NCI-H2227 treated with DMSO at 0.1 percent for 48 hours (cell line): ENCODE data around the gene GCFC2.
"Not testable (repeated sequence)": the region's sequence is repeated elsewhere in the genome, so short reads cannot be mapped to it uniquely, and the experiment has no call there.

Experiments used
- DNase-seq: peaks from one replicate; lab custom pipeline; 2025; lab: John Stamatoyannopoulos, UW

The GCFC2 gene

DNA sequence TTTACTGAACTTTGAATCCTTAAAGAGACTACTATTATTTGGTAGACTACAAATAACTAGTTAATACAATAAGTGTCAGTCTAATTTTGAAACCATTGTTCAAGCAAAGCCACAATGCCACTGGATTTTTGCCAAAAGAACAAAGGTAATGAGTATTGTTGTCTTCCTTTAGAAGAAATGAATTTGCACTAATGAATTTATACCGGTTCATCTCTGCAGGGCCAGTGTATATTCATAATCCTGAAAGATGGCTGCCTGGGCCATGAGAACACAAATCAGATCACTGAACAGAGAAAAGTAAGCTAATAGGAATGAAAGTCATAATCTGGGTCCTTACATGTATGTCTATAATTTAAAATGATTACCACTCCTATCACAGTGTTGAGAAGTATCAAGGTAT, 31.2 kb downstream of the GCFC2 start:
- DNase-seq, result no peak

- DNase-seq, result no peak
Observed at GRCh38 chr2:75676464-75676863, 34.3 kb downstream of the GCFC2 start.

DNA sequence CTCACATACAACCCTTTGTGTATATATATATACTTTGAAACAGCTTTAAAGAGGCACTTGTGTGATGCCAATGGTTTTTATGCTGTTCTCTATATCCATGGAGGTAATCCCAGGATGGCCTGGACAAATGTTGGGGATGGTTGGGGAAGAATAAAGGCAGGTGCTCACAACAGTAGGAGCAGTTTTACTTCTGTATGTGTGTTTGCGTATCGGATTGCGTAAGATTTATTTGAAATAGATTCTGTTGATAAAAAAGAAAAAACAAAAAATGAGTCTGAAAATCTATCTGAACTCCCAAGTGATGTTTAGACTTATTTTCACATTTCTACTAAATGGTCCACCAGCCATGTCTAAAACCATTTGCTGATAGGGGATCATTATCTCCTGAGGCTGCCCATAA, 34.8 kb downstream of the GCFC2 start:
- no peak for DNase-seq

- not testable (repeated sequence) for DNase-seq
Observed at GRCh38 chr2:75675423-75675822, 35.3 kb downstream of the GCFC2 start.

DNA sequence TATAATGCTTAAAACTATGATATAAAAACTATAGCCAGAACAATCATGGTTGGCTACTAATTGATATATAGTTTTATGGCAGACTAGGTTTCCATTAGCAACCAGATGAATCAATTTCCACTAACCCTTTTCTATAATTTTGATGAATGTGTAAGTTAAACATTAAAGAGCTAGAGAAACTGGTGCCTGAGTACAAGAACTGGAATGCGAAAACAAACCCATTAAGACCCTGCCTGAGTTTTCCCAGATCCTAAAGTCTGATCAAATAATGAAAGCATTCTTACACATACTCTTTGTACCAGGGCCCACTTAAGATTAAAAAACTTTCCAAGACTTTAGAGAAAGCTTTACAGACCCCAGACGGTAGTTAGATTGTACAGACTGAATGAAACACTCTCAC, 42.8 kb downstream of the GCFC2 start:
- no peak for DNase-seq

DNA sequence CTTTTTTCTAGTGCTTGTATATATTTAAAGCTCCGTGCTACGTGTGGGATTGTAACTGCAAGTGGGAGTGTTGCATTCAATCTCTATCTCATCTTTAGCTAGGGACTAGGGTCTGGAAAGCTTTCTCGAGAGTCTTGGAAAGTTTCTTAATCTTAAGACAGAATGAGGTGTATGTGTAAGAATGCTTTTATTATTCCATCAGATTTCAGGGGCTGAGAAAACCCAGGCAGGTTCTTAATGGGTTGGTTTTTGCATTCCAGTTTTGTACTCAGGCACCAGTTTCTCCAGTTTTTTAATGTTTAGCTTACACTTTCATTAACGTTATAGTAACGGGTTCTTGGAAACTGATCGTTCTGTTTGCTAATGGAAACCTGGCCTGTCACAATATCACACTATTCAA, 43.8 kb downstream of the GCFC2 start:
- DNase-seq, result no peak

DNA sequence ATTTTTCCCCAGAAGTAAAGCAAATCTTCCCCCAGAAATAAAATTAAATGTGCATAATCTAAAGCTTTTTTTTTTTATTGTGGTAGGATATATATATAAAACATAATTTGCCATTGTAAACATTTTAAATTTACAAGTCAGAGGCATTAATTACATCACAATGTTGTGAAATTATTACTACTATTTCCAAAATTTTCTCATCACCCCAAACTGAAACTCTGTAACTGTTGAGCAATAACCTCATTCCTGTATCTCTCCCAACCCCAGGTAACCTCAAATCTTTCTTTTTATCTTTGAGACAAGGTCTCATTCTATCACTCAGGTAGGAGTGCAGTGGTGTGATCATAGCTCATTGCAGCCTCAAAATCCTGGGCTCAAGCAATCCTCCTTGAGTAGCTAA, 52.9 kb downstream of the GCFC2 start:
- no peak for DNase-seq

GRCh38 chr2:75656563-75656962, 54.2 kb downstream of the GCFC2 start:
- DNase-seq, result no peak

- DNase-seq, result no peak
Observed at GRCh38 chr2:75655861-75656260, 54.9 kb downstream of the GCFC2 start.

- DNase-seq, result no peak
Observed at GRCh38 chr2:75654012-75654411, 56.7 kb downstream of the GCFC2 start.

DNA sequence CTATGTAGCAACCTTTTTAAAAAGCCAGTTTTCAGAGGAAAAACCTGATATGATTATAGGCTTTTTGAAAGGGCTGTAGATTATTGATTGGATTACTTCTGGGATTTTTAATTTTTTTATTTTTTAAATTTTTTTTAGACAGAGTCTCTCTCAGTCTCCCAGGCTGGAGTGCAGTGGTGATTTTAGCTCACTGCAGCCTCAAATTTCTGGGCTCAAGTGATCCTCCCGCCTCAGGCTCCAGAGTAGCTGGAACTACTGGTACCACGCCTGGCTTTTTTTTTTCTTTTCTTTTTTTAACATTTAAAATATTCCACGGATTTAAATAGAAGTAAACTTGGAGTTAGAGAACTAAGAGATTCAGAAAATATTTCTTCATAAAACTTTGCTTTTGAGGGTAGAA, 62.9 kb downstream of the GCFC2 start:
- DNase-seq, result no peak

GRCh38 chr2:75646583-75647425, 63.9 kb downstream of the GCFC2 start, which contains the start of gene MRPL19:
Gene MRPL19, plus strand, starts transcription at chr2:75646783. Its CDS starts 25 bp downstream, at chr2:75646808.
- DNase-seq, result peak; percentile 89

DNA sequence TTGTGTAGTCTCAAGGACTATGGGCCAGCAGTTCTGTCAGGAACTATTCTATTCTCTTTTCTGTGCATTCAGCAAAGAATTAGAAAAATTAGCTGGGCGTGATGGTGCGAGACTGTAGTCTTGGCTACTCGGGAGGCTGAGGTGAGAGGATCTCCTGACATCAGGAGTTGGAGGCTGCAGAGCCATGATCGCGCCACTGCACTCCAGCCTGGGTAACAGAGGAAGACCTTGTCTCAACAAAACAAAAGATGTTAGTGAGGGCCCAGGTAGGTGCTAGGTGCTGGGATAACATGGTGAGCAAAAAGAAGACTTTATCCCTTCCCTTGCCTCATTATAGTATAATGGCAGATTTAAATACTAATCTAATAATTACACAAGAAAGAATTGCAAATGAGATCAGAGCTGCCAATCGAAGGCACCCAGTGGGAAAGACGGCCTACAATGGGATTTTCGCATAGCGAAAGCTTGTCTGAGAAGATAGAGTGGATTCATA, 64.6 kb downstream of the GCFC2 start:
- DNase-seq, result no peak

GRCh38 chr2:75645643-75646042, 65.1 kb downstream of the GCFC2 start:
- DNase-seq, result no peak

DNA sequence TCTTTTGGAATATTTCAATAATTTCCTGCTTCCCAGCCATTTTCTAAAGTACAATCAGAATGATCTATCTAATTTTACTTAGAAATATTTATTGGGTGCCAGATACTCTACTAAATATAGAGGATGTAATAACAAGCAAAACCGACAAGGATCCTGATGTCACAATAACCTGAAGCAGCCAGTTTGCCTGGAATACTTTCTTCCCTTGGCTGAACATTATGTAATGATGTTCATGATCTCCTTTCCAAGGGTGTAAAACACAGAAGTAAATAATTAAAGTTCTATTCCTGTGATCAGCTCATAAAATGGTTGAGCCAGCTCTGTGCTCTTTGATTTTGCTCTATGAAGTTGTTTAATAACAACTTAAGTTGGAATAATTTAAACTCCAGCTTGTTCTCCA, 66.7 kb downstream of the GCFC2 start:
- DNase-seq, result no peak

GRCh38 chr2:75641587-75641986, 69.1 kb downstream of the GCFC2 start:
- no peak for DNase-seq

DNA sequence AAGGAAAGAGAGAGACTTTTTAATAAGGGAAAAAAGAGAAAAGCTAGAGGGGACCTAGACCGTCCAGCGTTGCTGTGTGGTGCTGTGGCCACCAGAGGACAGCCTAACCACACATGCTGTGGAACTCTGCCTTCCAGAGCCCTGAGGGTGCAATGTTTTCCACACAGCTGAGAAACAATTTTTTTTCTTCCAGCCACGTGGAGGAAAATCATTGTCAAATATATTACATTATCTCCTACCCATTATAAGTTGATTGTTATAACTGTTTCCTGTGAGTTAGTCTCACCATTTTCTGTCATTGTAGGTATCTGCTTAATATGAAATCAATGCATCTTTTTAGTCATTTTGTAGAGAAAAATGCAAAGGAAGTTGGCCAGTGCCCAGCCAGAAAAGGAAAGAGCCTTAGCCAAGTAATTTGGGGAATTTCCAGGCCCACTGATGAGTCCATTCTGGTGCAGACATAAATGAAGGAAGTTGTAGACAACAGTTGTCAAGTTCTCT, 70.0 kb downstream of the GCFC2 start:
- DNase-seq, result no peak

GRCh38 chr2:75637568-75637967, 73.1 kb downstream of the GCFC2 start:
- DNase-seq, result peak; percentile 11

GRCh38 chr2:75634945-75635344, 75.8 kb downstream of the GCFC2 start:
- no peak for DNase-seq

- no peak for DNase-seq
Observed at GRCh38 chr2:75633620-75634019, 77.1 kb downstream of the GCFC2 start.

DNA sequence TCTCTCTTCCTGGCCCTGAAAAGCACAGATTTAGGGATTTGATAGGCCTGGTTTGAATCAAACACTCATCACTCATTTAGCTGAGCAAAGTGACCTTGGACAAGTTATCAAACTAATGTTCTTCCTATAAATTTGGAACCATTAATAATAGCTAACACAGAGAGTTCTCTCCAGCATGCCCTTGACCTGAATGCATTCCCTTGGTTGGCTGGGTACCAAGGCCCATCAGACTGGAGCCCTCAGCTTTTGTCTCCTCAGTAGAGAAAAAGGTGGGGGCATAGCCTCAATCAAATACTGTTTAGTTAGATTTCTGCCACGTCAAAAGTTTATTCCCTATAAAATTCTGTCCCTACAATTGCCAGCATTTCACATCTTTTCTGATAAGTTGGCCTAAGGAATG, 77.9 kb downstream of the GCFC2 start:
- no peak for DNase-seq

DNA sequence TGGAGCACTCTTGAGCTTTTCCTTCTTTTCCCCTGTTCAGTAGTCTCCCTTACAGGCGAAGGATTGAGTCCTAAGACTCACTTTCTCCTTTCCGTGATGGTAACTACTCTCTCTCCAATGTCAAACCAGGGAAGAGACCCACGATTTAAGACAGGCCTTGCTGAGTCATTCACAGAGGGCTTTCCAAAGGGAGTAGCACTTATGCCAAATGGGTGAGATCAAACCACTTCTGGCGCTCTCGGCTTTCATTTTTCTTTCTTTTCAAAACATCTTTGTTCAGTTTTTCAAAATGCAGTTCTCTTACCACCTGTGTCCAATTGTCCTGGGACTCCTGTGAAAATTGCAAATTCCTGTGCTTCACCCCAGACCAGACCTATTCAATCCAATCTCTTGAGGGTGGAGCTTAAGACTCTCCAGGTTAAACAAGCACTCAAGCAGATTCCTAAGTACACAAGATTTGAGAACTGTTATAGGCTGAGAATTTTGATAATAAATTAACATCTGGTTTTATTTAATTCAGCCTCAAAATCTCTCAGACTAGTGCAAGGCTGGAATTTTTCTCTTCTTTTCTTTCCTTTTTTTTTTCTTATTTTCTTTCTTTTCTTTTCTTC, 78.5 kb downstream of the GCFC2 start:
- DNase-seq, result no peak

GRCh38 chr2:75627902-75628504, 82.7 kb downstream of the GCFC2 start:
- DNase-seq, result peak; percentile 54
